Stimulated activated CD4-positive, alpha-beta T cell treated with anti-CD3 and anti-CD28 coated beads, TNF-alpha, amount 100 ng/mL, for 48 hours (primary cell): ENCODE data around the gene ACSBG1.
A peak's percentile ranks its signal among the peaks of the same experiment; 100 is the strongest.

Experiments
- DNase-seq, 3 donors: peaks; one replicate each; pipeline ENCODE4 v3.0.0-alpha.2; 2020; ENCODE audit warnings: low read depth in 3 of 3

The ACSBG1 gene

DNA sequence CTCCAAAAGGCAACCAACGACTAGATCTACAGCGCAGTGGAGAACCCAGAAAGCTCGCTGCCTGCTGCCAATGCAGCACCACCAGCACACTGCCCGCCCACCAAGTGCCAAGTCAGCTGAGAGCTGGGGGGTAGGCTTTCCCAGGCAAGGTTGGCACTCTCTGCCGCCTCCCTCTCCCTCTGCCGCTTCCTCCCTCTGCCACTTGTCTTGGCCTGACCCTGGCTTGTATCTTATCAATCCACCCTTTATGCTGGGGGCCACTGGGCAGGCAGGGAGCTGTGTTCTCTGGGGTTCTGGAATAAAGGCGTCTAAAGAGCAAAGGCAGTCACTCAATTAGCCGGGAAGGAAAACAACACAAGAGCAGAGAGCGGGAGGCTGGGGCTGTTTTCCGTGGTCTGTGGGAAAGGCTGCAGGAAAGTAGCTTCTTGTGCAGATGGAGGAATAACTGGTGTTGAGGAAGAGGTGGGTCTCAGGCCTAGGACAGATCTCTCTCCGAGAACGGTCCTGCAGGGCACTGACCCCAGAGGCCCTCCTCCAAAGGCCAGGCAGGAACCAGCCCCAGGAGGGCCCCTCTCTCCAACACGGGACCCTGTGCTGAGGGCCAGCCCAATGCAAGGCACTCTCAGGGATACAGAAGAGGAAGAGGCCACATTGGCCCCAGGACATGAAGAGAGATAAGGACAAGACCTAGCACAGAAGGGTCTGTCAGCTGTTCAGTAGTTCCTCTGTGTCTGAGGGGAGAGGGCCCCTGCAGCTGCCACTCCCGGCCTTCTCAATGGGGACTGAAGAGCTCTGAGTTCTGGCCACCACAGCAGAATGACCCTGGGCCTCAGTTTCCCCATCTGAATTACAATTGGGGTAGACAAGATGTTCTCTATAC is 30.8 kb downstream of the ACSBG1 start:
- DNase-seq: no peak

DNA sequence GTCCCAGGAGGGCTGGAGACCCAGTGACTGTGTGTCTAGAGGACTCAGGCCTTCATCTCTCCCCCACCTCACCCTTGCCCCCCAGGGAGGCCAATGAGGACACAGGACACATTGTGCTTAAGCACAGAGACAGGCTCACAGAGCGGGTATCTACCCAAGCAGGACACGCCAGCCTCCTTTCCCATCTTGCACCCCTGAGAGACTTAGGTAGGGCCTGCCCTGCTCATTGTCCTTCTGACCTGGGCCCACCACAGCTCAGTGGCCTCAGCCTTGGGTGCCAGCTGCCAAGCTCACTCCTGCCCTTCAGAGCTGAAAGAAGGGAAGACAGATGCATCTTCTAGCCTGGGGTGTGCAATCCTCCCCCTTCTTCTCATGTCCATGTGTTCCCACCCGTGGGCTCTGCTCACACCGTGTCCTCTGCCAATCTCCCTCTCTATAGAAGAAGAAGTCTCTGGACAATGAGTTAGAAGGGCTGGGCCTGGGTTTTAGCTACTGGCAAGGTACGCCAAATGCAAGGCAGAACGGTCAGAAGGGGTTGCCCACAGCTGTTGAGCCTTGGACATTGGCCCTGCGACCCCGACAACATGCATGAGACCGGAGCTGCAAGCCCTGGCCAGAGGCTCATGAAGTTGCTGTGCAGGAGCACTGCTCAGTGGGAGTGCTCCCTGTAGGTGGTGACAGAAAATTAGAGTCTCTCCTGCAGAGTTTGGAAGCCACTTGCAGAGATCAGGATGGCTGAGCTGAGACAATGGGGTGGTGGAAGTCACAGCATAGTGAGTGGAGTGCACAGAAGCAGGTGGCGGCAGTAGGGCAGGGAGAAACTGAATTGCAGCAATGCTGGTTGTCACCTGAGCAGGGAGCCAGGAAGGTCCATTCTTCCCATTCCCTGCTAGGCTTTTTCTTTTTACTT is 32.8 kb downstream of the ACSBG1 start:
- DNase-seq: no peak

DNA sequence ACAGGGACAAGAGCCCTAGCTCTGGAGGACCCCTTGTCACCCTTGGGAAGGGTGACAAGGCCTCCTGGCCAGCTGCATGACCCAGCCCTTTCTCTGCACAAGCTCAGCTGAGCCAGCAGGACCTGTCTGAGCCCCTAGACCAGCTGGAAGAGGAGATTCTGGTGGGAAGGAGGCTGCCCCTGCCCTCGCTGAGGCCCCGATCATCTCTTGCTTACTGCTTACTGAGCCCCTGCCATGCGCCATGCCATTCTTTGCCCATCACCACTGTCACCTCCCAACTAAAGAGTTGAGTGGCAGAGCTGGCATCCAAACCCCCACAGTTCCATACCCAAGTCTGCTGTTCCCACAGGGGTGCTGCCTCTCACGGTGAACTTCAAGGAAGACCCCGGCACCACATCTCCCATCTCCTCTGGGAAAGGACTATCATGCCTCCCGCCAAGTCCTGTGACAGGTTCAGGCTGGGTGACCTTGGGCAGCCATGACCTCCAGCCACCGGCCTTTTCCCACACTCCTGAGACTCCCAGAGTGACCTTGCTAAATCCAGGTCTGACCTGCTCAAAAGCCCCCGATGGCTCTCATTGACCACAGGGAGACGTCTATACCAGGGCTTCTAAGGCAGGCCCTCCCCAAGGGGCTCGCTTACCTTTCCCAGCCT is 34.0 kb downstream of the ACSBG1 start:
- no peak for DNase-seq

DNA sequence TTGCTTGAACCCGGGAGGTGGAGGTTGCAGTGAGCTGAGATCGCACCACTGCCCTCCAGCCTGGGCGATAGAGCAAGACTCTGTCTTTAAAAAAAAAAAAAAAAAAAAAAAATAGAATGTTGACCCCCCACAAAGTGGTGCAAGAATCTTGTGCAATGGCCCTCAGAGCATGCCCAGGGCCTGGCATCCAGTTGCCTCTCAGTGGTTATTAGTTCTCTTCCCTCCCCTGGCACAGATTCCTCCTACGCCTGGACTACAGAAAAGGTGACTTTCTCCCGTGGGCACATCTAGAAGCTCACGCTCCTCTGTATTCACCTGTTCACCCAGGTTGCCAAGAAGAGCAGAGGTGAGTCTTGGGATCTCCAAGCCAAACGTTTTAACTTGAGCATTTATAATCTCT is 36.7 kb downstream of the ACSBG1 start:
- no peak for DNase-seq

DNA sequence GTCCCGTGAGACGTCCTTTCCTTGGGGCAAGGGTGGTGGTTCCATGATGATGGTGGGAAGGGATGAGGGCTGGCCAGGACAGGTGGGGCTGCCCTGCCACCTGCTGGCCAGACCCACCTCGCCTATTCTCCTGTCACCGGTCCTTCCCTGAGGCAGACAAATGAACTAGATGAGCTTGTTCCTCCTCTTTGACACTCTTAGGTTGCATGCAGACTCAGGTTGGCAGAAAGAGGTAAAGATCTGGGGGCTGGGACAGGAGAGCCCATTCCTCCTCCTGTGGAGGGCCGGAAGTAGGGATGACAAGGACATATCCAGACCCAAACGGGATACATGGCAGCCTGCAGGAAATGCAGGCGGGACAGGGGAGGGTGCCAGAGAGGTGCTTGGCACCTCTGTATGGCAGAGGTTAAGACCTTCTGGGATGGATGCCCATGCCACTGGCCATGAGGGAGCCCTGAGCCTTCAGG is 38.6 kb downstream of the ACSBG1 start:
- DNase-seq: peak in 2 of 3 donors; percentile 12 to 34

DNA sequence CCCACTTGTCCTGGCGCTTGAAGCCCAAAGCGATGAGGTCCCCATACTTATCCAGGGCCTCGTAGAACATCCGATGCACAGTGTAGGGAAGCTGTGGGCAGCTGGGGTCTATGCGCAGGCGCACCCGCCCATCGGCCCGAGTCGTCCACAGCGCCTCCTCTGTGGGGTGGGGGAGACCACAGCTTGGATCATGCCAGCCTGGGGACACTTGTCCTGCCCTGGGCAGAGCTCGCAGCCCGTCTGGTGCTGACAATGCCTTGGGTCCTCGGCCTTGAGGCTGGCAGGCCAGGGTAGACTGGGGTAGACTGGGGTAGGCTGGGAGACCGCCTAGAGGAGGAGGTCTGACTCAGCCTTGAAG is 39.8 kb downstream of the ACSBG1 start:
- no peak for DNase-seq

DNA sequence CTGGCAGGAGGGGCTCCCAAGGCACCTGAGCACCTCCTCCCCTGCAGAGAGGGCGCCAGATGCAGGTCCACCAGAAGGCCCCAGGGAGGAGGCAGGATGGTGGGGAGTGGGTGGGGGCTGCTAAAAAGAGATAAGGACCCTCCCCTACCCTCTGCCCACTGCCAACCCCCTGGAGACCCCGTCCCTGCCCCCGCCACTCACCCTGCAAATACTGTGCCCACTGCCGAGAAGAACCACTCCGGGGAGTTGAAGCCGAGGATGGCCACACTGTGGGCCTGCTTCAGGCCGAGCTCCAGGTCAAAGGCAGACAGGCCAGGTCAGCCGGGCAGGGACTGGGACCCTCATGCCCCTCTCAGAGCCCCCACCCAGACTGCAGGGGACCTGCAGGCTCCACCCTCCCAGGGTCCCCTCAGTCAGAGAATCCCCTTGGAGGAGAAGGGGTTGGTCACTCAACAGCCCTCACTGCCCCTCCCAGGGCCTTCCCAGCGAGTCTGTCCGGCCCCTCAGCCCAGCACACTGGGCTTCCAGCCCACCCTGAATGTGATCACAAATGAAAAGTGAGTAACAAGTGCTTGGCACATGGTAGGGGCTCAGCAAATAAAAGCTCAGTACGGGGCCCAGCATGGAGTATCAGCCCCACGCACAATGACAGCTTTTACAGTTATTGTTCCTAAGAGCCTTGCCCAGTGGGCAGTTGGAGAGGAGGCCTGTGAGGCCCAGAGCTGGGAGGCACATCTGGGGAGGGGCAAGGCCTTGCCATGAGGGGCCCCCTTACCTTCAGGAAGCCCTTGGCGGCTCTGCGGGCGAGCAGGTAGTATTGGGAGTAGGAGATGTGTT is 40.4 kb downstream of the ACSBG1 start:
- DNase-seq: no peak

DNA sequence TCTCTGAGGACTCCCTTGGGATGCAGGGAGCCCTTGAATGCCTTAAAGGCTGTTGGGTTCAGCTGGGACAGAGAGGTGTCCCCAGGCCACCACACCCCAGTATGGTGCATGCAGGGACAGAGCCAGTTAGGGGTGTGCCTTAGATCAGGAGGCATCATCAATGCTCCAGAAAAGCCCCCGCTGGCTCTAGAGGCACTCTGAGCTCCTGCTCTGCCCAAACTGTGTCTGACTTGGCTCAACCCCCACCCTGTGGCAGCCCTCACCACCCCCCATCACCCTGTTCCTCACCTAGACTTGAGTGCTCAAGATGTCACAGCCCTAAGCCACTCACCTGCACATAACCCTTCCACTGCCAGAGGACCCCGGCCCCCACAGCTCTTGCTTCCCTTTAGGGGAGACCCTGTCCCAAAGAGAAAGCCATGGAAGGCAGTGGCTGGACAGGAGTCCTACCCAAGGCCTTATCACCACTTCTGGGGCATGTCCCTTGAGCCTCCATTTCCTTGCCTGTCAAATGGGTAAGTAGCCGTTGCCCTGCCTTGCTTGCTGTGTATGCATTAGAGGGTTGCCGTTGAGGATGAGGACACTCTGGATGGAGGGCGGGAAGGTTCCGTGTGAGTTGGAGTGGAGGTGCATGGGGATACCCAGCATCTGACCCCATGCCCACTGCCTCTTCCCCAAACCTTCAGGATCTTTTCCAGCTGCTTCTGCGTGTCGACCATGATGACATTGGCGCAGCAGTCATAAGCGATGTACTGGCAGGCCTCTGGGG is 41.4 kb downstream of the ACSBG1 start:
- no peak for DNase-seq

DNA sequence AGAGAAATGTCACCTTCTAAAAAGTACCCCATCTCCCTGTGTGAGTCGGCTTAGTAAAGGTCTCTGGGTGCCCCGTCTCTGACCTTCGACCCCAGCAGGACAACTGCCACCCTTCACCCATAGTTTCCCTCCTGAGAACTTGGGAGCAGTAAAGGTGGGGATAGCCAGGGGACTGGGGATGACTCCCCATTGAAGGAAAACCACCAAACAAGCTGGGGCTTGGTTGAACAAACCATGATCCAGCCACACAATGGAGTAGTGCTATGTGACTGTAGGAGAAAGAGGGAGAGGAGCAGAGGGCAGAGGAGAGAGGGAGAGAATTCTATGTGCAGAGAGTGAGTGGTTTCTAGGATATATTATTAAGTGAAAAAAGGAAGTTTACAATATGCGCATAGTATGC is 51.5 kb downstream of the ACSBG1 start:
- DNase-seq: no peak

DNA sequence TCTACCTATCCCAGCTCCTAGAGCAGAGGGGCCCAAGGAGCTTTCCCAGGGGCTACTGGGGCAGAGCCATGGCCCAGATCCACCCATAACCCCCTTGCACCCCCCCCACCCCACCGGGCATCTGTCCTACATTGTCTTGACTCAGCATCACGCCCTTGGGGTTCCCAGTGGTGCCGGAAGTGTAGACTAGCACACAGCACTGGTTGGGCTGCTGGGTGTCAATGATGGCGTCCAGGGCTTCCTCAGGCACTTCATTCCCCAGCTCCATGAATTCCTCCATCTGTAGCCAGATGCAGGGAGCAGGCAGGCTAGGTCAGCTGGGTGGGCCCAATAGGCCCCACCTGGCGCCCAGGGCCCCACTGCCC is 52.0 kb downstream of the ACSBG1 start:
- DNase-seq: no peak

DNA sequence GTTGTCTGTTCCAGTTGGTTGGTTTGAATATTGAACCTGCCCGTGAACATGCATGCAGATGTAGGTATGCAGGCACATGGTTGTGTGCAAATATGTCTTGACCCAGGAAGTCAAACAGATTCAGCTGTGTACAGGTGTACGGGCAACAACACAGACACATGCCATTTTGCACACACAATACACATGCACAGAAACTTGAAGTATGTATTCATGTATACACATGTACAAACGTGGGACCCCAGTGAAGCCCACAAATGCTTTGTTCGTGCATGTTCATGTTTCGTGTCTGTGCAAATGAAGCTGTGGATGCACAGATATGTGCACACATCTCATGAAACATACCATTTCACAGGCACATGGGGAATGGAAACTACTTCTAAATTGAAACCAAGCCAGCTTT is 54.5 kb downstream of the ACSBG1 start:
- DNase-seq: no peak

DNA sequence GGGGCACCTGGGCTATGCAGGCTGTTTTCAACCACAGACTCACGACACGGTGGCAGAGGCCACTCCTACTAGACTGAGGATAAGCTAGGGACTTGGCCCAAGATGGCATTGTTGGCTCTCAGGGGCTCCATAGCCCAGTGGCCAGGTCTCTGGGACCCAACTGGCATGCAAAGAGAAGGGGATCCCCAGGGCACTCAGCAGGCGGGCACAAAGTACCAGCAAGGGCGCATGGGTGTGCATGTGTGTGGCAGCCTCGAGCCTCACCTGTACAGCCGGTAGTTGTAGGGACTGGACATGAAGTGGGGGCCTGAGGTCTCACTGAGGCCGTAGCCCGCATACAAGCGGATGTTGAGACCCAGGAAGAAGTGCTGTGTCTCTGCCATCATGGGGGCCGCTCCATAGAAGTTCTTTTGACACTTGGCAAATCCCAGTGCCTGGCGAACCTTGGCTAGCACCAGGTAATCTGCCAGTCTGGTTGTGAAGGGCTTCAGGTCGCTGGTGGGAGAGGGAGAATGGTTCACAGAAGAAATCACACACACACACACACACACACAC is 55.0 kb downstream of the ACSBG1 start:
- DNase-seq: no peak

DNA sequence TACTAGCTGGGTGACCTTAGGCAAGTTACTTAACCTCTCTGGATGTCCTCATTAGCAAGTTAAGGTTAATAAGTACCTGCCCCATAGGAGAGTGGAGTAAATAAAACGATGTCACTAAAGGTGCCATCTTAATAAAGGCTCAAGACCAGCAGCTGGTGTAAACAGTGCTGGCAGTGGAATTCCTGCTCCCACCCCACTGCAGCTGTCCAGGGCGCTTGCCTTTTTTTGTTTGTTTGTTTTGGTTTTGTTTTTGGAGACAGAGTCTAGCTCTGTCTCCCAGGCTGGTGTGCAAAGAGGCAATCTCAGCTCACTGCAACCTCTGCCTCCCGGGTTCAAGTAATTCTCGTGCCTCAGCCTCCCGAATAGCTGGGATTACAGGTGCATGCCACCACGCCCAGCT is 56.3 kb downstream of the ACSBG1 start:
- DNase-seq: no peak

DNA sequence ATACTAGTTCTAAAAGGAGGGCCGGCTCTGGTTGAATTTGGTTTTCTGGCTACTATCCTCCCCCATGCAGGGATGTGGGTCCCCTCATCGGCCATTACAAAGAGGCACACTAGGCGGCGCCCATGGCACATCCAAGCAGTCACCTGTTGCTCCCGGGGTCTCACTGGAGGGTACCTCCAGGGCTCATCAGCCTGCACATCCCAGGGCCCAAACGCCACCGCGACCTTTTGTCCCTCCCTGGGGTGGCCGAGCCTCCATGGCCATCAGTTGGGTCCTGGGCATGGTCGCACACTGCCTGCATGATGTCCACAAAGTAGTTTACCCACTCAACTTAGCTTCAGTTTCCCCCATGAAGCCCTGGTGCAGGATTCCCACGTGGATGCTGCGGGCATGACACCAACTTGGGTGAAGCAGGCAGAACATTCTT is 56.9 kb downstream of the ACSBG1 start:
- DNase-seq: no peak

DNA sequence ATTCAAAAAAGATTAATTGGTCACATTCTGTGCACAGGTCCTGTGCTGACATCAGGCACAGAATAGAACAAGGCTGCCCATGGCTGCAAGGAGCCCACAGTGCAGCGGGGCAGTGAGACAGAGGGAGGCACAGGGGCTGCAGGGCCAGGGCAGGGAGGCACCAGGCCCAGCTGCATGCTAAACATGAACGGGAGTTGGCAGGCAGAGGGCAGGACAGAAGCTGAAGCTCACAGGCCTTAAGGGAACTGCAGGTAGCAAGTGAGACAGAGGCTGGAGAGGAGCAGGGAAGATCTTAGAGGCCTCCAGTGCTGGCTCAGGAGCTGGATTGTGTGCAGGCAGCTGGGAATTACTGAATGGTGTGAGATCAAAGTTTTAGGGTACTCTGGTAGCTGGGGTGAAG is 59.0 kb downstream of the ACSBG1 start:
- no peak for DNase-seq

DNA sequence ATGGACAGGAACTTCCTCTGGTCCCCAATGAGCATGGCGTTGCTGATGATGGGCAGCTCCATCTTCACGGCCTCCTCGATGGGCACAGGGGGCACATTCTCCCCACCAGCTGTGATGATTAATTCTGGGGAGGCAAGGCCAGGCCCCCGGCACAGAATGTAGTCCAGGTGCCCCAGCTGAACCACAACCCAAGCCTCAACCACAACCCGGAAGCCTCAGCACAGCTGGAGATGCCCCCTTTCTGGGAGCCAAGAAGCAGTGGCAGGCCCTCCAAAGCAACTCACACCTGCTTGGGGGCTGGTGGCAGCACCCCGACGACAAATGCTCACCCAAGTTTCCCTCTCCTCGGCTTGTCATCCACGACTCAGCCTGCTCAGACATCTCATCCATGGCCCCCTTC is 60.0 kb downstream of the ACSBG1 start:
- no peak for DNase-seq

DNA sequence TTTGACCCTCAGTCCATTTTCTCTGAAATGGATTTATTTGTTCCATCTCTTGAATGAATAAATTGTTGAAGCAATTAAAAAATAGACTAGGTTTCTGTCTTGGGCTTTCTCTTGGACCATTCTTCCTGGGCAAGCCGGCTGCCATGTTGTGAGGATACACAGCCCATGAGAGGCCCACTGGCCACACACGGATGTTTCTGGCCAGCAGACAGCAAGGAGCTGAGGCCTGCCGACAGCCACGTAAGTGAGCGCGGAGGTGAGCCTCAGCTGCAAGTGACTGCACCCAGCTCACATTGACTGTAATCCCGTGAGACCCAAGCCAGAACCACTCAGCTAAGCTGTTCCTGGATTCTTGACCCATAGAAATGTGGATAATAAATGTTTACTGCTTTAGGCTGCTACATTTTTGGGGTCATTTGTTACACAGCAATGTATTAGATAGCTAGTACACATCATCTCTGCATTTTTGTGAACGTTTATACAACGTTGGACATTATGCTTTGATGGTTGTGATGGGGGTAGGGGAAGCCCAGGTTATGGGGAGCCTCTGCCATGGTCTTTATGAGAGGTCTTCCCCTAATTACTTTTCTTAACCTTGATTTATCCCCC is 62.4 kb downstream of the ACSBG1 start:
- DNase-seq: no peak

DNA sequence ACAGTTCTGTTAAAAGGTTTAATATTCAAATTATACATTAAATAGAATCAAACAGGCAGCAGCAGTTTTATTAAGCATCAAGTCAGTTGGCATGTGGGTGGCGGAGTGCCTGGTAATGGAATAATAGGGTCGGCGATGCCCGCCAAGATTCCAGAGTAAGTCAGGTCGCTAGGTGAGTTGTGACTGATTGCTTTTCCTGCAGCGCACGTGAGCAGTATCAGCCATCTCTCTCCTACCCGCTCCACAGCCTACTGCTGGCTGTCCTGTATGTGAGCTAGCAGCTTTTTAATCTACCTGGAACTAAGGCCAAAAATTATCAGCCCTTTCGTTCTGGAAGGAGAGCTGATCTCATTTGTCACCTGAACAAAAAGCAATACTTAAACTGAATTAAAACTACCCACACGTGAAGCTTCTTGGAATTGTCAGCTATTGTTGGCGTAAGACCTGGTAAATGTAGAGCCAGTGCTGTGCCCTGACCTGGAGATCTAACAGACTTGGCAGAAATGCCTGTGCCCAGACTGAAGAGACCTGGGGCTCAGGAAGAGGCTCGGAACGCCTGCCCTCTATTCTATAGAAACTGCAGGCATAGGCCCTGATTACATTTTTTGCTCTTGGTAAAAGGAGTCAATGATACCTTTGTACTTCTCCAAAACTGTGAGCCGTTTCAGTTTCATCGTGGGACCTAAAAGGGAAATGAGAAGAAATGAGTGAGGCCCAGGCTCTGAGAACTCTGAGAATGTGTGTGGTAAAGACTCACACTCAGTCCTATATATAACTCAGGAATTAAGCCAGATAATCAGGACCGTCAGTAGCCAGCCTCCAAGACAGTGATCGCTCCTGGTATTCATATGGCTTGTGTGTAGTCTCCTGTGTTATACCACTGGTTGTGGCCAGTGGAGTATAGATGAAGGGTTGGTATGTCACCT is 63.3 kb downstream of the ACSBG1 start:
- no peak for DNase-seq

DNA sequence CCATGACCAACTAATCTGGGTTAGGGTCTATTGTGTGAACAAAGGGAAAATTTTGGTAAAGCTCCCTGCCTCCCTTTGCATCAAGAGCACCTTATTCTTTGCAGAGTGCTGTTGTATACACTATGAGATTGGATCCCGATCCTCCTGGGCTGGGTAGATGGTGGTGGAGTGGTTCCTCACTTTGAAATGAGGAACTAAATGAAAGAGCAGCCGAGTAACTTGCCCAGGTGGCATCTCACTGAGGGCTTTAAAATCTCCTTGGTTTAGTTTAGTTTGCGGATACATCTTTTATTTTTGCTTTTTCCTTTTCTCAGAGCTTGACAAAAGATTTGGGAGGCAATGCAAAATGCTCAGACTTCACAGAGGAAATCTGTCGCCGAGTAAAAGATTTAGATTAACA is 65.8 kb downstream of the ACSBG1 start:
- no peak for DNase-seq
